IPS DF 19.7 (cell line): ENCODE data around the gene SEMA3E.
"Not testable (repeated sequence)": the region's sequence is repeated elsewhere in the genome, so short reads cannot be mapped to it uniquely, and the experiment has no call there.

Experiments
- DNase-seq: peaks from one replicate; pipeline ENCODE4 v3.0.0-alpha.2; 2013; ENCODE audit warnings: low read depth, low spot score

Gene SEMA3E

DNA sequence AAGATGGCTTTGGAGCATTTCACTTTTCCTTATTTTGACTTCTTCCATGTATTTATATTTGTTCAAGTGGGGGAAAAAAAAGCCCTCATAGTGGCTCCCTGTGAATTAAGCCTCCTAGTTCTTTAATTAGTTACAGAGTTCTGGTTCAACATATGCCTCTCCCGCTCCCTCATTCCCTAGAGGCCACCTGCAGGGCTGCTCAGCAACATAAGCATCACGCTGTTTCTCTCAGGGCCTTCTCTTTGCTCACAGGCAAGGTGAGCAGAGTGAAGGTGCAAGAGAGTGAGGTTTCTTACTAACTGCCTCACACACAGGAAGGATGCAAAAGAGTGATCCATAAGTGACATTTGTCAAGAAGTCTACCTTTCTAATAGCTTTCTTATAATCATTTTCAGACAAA, 196.7 kb downstream of the SEMA3E start:
- no peak for DNase-seq

DNA sequence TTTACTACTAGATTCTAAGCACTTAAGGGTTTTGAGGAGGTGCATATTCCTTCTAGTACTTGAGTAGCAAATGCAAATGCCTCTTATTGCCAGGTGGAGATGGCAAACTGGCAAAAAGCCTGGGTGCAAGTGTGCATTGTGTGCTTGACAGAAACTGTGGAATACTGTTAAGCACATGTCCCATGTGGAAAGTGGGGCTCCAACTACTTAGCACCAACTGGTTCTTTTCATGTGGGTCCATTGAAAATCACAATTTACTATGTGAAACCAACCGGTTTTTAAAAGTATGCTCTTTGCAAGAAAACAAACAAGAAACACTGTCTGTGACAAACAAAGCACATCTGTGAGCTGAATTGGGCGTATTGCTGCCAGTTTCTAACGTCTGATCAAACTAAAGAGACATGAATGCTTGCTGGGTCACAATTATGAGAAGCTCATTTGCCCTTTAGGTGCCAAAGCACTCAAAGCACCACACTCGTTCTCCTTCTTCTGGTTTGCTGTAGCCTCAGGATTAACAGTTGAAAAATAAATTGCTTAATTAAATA, 197.4 kb downstream of the SEMA3E start:
- DNase-seq, result no peak

DNA sequence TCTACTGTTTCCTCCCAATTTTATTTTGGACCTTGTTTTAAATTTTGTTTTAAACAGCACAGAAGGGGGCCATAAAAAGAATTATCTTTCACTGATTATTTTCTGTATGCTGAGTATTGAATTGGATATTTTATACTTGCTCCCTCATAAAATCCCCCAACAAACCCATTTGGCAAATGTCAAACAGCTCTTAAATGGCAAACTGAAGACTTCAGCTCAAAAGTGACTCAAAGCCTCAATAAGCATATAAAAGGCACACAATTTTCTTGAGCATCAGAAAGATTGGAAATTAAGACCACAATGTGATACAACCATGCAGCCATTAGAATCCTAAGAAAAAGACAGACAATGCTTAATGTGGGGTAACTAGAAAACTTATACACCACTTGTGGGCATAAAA, 199.2 kb downstream of the SEMA3E start:
- DNase-seq, result no peak

DNA sequence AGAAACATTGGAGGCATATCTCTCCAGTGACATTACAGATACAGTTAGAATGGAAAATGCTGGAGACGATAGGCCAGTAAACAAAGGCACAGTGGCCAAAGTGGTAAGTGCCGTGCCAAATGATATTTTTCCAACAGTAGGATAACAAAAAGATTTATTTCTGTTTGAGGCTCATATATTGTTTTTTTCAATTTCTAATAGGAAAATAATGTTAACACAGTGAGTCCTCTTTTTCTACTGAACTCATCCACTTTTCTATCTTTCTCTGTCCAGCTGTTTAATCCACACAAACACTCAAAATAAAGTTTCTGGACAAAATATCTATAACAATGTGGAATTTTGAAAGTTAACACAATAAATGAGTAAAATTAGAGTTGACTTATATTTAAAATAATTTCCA, 201.3 kb downstream of the SEMA3E start:
- no peak for DNase-seq

DNA sequence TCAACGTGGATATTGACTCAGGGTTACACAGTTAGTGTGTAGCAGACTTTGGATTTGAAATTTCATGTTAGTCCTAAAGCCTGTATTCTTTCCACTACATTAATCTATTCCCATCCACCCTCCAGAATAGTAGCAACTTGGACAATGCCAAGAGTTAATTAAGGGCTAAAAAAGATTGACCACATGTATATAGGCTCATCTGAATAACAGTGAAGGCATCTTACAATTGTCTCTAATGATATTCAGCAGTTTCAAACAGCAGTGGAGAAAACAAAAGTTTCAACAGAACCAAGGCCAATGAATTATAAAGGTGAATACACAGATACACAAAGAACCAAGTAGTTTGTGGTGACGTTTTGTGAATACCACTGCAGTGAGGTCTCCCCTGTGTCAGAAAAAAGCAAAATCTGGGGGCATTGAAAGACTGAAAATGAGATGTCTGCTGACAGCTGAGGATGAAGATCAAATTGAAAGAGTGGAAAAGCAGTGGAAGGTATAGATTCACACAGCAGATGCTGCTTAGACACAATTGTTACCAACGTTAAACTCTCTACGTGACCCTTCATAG, 202.8 kb downstream of the SEMA3E start:
- DNase-seq, result no peak

DNA sequence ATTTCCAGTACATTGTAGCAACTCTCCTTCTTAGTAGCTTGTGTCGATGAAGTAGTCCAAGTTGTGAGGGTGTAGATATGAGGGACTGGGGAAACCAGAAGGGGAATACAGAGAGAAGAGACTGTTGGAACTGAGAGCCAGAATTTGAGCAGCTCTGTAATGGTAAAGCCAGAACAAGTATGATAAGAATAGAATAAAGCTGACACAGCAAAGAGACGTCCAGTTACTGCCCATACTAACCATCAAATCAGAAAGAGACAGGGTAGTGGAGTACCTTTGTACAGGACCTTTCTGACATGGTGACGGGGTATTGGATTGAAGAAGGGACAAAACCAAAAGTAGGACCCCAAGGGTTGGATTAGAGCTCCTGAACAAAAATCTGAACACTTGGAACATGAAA, 206.0 kb downstream of the SEMA3E start:
- DNase-seq, result no peak

DNA sequence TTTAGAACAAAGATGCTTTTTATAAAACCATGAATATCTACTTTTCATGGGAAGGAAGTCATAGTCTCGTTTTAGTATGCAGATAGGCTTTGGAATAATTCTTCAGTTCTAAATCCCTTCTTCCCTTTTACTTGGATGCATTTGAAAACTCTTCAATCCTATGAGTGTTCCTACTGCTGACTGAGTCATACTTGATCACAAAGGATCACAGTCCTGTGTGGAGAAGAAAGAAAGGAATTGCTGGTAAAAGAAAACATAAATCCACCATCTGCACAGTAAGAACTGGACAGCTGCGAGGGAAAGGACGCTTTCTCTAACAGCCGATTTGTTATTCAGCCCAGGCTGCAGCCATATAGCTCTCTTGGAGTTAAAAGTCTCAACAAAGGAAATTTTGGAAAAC, 209.9 kb downstream of the SEMA3E start:
- no peak for DNase-seq

DNA sequence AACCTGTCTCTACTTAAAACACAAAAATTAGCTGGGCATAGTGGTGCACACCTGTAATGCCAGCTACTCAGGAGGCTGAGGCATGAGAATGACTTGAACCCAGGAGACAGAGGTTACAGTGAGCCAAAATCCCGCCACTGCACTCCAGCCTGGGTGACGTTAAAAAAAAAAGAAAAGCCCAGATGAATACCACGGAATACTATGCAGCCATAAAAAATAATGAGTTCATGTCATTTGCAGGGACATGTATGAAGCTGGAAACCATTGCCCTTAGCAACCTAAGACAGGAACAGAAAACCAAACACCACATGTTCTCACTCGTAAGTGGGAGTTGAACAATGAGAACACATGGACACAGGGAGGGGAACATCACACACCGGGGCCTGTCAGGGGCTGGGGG, 218.7 kb downstream of the SEMA3E start:
- DNase-seq, result not testable (repeated sequence)

DNA sequence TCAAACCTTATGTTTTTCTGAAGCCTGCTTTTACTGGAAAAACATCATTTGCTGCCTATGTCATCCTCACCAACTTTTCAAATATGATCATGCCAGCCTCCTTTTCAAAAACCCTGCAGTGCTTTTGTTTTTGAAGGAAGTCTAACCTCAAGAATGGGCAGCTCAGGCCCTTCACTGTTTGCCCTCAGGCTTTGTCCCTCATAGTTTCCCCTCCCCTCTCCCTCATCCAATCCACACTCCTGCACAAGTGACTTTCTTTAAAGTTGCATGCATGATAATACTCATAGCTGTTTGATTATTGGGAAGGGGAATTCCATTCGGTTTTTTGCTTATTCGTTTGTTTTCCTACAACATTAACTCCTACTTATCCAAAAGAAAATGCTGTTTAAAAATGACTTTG, 219.4 kb downstream of the SEMA3E start:
- DNase-seq, result no peak

DNA sequence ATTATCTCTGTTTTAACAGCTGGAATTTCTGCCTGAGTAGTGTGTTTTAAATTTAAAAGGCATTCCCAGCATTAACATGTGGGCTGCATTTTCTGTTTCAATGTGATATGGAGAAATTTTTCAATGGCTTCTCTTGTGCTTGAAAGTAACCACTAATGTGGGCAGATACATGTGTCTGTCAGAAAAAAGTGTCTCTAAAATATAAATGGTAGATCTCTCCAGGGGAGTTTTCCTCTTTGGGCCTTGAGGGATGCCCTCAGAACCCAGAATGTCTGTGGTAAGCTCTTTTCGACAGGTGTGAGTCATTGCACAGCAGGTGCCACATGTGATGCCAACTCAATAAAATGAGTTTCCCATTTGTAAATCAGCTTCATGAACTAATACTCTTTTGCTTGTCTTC, 221.1 kb downstream of the SEMA3E start:
- no peak for DNase-seq

DNA sequence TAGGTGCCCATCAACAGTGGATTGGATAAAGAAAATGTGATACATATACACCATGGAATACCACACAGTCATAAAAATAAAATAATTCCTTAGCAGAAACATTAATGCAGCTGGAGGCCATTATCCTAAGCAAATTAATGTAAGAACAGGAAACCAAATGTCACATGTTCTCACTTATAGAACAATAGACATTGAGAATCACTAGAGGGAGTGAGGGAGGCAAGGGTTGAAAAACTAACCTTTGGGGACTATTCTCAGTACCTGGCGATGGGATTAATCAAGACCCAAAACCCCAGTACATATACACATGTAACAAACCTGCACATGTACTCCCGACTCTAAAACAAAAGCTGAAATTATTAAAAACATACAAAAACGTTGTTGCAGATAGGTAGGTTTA, 222.6 kb downstream of the SEMA3E start:
- no peak for DNase-seq

DNA sequence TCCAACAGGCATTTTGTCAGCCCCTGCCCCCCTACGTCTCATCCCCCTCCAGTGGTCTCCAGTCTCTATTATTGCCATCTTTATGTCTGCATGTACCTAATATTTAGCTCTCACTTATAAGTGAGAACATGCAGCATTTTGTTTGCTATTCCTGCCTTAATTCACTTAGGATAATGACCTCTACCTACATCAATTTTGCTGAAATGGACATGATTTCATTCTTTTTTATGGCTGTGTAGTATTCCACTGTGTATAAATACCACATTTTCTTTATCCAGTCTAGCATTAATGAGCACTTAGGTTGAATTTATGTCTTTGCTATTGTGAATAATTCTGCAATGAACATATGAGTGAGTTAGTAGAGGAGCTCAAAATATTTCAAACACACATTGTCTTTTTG, 229.9 kb downstream of the SEMA3E start:
- DNase-seq, result no peak

DNA sequence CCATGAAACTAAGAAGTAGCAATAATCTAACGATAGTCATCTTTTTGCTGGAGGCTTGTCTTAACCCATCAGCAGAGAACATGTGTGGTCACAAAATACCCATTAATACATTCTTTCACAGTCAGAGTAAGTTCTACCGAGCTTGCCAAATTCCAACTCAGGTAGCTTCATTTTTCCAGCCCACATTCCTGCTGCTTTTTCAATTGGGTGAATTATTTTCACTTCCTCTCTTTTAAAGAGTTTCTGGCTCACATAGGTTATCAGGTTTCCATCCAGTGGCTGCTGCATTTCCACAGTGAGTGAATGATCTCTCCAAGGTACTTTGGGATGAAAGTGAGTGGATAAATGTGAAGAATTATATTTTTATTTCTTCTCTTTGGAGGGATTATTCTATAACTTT, 233.1 kb downstream of the SEMA3E start:
- DNase-seq, result no peak

DNA sequence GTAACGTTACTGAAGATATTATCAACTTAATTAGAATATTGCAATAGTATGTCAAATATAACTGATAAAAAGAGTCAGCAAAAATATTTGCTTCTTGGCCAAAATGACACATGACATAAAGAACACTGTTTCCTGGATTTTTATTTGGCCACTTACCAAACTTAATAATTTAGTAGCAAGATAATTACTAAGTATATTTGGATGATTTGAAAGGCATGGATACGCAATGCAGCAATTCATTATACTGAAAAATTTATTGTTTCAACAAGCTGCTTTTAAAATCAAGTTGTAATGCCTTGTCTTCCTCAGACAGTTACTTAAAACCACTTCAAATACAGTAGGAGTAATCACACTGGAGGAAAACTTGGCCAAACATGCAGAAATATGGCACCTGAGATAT, 234.0 kb downstream of the SEMA3E start:
- DNase-seq, result no peak

DNA sequence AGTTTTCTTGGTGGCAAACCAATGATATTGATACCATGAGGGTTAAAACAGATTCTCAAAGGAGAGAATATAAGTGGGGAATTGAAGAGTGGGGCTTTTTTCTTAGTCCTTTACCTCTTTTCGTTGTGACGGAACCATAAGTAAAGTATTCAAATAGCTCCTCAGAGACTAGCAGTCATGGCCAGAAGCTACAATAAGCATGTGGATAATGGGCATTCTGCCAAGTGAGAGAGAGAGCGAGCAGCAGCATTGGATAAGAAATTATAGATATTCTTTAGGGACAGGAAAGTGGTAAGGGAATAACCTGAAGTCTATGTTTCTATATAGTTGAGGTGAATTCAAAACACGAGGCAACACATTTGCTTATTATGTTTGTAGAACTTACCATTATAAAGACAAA, 235.1 kb downstream of the SEMA3E start:
- no peak for DNase-seq

DNA sequence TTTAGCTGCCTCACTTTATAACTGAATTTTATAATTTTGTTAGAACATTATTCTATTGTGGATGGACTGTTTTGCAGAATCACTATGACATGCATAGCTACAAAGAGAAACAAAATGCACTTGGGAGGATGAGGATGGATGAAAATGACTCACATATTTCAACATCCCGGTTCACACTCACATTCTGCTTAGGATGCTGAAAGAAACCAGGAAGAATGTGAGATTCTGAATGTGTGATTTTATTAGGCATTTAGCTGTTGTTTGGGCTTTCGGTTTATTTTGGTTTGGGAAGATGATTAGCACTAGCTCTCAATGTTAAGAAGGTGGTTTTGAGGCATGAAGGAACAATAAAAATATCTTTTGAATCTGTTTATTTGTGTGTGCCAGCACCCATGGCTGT, 235.5 kb downstream of the SEMA3E start:
- DNase-seq, result no peak

DNA sequence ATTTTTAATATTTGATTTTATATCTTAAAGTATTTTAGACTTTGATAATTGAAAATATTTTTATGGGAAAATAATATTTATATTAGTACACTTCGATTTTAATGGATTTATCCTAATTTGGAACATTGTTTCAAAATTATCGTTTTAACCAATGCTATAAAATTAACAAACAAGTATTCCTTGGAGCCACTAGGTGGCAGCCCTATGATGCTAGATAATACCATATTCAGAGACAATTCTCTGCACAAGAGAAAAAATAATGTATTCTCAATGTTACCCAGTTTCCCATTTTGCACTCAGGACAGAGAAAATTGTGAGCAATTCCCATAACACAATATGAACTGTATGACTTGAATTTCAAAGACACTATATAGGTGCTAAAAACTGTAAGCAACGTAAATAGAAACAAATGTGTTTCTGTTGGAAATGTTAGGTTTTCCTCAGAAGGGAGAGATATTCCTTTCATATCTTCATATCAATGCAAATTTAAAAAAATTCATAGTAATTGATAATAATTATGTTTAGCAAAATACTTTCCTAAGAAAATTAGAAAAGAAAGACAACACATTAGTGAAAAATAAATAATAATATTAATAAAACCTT, 237.8 kb downstream of the SEMA3E start:
- no peak for DNase-seq

DNA sequence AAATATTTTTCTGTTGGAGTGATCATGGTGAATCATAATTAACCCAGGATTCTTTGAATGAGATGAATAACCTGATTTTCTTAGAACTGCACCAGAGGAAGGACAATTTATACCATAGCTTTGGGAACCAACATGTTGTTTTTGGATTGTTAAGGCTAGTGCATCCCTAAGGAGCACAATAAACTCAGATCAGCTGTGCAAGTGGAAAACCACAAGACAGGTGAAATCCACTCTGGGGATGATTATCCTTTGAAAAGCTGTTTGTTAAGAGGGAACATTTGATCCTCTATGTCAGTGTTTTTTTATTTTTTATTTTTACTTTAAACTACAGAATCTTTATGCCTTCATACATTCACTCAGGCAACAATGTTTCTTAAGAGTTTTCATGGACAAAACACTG, 254.2 kb downstream of the SEMA3E start:
- DNase-seq, result no peak

DNA sequence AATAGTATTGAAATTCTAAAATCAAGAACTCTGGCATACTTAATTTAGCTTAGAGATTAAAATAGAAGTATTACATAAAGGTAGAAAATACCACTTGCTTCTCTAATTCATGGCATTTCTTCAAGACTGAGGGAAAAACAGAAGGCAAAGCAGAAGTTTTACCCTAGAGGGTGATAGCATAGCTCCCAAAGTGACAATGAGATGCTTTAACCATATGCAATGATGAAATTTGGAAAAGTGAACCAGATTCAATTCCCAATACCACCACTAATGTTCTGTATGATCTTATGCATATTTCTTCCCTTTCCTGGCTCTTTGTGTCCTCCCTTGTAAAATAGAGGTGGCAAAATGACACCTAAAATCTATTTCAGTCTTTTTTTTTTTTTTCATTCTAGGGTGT, 260.5 kb downstream of the SEMA3E start:
- no peak for DNase-seq

DNA sequence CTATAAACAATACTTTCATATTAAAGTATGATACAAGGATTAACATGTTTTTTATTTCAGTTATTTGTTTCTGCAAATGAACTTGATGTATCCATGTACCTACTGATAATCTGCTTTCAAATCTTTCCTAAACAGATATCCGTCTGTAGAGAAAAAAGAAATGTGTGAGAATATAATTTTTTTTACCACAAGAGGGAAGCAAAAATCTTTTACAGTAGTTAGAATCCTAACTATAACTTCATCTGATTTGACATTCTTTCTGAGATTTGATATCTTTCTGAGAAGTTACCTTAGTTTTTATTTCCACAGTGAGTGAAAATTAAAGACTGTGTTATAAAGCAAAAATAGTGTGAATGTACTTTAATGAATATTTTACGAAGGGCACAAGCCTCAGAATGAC, 282.3 kb downstream of the SEMA3E start:
- no peak for DNase-seq

DNA sequence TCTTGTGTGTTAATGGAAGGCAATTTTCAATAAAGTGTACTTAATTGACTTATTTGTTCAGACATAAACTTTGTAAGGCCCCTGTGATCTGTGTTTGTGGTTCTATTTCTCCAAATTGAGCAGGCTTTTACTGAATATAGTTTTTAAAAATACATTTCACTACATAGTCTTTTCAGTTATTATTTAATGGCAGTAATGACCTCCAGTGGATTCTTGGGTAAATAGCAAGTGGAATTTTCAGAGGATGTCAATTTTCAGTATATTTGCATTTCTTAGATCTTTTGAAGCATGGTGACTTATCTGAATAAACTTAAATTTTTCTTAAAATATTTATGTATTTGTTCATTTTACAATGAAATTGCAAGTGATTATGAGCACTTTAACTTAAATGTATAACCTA, 283.2 kb downstream of the SEMA3E start:
- no peak for DNase-seq

DNA sequence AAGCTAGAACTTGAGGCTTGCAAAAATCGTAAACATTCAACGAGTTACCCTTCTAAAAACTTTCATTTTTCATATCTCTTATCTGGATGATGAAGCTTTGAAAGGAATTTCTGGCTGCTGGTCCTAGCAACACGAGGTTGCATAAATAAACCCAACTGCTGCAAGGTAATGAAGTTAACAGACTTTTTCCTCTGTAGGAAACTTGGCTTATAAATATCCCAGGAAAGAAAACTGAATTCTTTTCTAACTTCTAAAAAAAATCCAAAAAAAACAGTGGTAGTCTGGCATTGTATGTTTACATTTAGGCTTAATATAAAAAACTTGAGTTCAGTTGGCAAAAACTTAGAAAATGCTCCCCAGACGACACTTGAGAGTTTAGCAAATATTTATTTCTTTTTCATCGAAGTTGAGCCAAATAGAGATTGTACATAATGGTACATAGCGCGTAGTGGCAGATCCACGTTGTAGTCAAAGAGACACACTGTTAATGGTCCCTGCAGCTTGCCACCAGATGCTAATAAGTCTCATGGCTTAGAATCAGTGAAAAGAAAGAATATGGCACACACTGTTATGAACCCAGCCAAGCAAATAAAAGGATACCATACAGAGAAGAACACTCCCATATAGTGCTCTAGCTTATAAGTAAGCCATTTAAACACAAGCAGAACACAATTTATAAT, 285.9 kb downstream of the SEMA3E start:
- DNase-seq, result no peak

DNA sequence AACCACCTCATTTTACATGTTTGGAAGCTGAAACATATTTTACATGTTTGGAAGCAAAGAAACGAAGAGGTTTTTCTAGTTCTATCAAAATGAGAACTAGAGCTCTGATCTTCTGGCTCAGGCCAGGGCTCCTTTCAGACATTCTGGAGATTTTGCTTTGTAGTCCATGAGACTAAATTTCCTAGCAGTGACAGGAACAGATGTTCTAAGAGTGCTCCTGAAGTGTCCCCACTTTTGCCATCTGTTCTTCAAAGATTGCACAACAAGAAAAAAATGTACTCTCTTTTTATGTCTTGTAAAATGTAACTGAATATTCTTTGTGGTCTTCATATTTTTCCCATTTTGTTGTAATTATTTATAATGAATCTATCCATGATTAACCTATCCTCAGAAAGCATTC, 289.8 kb downstream of the SEMA3E start:
- DNase-seq, result no peak
